ENCODE data around the gene BSN. TPM values are rescaled to one million over a fixed set of nuclear protein-coding genes. Genes with fewer than 3 reads are reported as not detected.
A peak's percentile ranks its signal among the peaks of the same experiment; 100 is the strongest.

Gene BSN
- total RNA-seq, 2 donors from 2014 or later, result 1.3 to 6.6 TPM

DNA sequence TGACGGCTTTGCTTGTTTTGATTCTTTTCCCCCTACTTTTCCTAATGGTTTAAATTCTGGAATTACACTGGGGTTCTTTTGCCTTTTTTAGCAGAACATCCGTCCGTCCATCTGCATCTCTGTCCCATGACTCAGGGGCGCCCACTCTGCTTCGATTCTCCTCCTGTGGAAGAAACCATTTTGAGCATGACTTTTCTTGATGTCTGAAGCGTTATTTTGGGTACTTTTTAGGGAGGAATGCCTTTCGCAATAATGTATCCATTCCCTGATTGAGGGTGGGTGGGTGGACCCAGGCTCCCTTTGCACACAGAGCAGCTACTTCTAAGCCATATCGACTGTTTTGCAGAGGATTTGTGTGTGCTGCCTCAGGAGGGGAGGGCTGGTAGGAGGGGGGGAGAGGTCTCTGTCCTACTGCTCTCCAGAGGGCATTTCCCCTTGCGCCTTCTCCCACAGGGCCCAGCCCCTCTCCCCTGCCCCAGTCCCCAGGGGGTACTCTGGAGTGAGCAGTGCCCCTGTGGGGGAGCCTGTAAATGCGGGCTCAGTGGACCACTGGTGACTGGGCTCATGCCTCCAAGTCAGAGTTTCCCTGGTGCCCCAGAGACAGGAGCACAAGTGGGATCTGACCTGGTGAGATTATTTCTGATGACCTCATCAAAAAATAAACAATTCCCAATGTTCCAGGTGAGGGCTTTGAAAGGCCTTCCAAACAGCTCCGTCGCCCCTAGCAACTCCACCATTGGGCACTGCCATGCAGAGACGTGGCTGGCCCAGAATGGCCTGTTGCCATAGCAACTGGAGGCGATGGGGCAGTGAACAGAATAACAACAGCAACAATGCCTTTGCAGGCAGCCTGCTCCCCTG is 19.5 kb upstream of the BSN start:
- H3K27me3 ChIP-seq, result no peaks in the 10 kb centered on the region
- peak in 1 of 3 donors; percentile 27 for TF ChIP-seq POLR2A (IDR thresholded peaks at IDR 0.05)
- TF ChIP-seq, protein P1, sequence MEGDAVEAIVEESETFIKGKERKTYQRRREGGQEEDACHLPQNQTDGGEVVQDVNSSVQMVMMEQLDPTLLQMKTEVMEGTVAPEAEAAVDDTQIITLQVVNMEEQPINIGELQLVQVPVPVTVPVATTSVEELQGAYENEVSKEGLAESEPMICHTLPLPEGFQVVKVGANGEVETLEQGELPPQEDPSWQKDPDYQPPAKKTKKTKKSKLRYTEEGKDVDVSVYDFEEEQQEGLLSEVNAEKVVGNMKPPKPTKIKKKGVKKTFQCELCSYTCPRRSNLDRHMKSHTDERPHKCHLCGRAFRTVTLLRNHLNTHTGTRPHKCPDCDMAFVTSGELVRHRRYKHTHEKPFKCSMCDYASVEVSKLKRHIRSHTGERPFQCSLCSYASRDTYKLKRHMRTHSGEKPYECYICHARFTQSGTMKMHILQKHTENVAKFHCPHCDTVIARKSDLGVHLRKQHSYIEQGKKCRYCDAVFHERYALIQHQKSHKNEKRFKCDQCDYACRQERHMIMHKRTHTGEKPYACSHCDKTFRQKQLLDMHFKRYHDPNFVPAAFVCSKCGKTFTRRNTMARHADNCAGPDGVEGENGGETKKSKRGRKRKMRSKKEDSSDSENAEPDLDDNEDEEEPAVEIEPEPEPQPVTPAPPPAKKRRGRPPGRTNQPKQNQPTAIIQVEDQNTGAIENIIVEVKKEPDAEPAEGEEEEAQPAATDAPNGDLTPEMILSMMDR (IDR thresholded peaks at IDR 0.05), result no peak
- no peak overlapping the region for H3K4me3 ChIP-seq
- DNase-seq, result peak; percentile 87 to 91 (median 89)
- no peaks in the 10 kb centered on the region for H3K9me3 ChIP-seq
- 59 to 70% methylated on average over 12 to 14 of the region's 14 CpGs for WGBS, 2 donors
- H3K4me1 ChIP-seq, result peaks cover 45% of the 10 kb centered on the region
- peak; percentile 69 for ATAC-seq
- H3K36me3 ChIP-seq (replicated peaks in 1 of 2; ENCODE audit: insufficient read depth in 1 of 2, low read depth in 2 of 2), result peaks cover 14% of the 10 kb centered on the region in 2 donors
- H3K27ac ChIP-seq, result peak overlapping the region in 3 of 4 donors; percentile 72 to 86 (median 74)
- intact Hi-C loops (cut with DNase I), result loop anchor here (5.0 kb wide), 1 partner anchor 142 kb away; no protein-coding TSS in a partner anchor

DNA sequence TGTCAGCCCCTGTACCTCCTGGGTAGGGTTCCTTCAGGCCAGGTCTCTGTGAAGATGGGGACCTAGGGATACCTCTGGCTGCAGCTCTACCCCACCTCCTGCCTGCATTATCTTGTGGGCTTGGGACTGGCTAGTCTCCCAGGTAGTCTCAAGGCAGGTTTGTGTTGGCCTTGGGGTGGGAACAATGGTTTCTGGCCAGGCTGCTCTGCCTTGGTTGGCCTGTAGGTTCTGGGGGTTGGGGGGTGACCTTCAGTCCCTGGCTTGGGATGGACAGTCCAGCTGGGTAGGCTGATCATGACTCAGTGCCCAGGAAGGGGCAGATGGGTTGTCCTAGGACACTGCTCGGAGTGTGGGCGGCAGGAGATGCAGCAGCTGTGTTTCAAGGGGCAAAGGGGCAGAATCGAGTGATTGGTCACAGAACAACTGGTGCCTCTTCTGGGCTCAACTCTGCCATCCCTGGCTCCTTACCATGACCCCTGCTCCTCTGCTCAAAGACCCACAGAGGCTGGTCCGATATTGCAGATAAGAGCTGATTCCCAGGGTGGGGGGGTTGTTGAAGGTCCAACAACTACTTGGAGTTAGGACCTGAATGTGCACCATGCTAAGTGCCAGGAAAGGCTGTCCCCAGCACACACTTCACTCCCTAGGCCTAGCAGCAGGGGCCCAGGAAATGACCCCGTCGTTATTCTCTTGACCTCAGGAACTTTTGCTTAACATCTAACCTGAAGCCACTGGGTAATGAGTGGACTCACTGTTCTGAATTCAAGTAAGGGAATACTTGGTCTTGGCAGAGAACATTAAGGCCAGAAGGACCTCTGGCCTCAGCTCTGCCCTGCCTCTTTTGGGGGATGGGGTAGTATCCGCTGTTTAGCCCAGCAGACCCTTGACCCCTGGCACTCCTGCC is 18.1 kb upstream of the BSN start:
- peak overlapping the region in 3 of 4 donors; percentile 41 to 86 (median 74) for H3K27ac ChIP-seq
- 65 to 79% methylated on average over 3 to 7 of the region's 7 CpGs for WGBS, 2 donors
- intact Hi-C loops (cut with DNase I), result loop anchor here (5.0 kb wide), 1 partner anchor 141 kb away; no protein-coding TSS in a partner anchor
- no peak for ATAC-seq
- no peaks in the 10 kb centered on the region for H3K9me3 ChIP-seq
- no peak for DNase-seq
- no peaks in the 10 kb centered on the region for H3K27me3 ChIP-seq
- TF ChIP-seq POLR2A (IDR thresholded peaks at IDR 0.05), result no peak
- TF ChIP-seq, protein P1 (IDR thresholded peaks at IDR 0.05), result no peak
- peaks cover 11 to 14% of the 10 kb centered on the region in 2 donors for H3K36me3 ChIP-seq (replicated peaks in 1 of 2; ENCODE audit: insufficient read depth in 1 of 2, low read depth in 2 of 2)
- H3K4me1 ChIP-seq, result peaks cover 46% of the 10 kb centered on the region
- H3K4me3 ChIP-seq, result no peak overlapping the region

DNA sequence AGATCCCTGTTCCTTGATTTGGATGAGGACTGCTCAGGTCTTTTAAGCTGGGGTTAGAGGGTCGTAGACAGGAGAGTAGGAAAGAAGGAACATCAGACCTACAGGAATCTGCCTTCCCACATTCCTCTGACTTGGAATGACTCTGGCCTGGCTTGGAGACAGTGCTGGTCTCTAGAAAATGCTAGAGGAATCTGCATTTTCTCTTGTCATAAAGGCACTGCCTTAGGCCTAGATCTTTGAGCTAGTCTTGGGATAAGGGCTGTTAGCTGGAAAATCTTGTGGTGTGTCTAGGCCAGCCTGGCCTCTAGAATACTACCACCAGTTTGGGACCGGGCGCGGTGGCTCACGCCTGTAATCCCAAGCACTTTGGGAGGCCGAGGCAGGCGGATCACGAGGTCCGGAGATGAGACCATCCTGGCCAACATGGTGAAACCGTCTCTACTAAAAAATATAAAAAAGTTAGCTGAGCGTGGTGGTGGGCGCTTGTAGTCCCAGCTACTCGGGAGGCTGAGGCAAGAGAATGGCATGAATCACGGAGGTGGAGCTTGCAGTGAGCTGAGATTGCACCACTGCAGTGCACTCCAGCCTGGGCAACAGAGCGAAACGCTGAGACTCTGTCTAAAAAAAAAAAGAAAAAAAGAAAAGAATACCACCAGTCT is 17.3 kb upstream of the BSN start:
- Histone ChIP-seq H3K27ac (peak overlapping the region in 2 of 4 donors; percentile 74 to 86), H3K27me3 (no peaks in the 10 kb centered on the region), H3K4me1 (peaks cover 46% of the 10 kb centered on the region), H3K36me3 (replicated peaks in 1 of 2; ENCODE audit: insufficient read depth in 1 of 2, low read depth in 2 of 2) (peaks cover 8 to 11% of the 10 kb centered on the region in 2 donors), H3K4me3 (no peak overlapping the region), H3K9me3 (no peaks in the 10 kb centered on the region)
- intact Hi-C loops (cut with DNase I), result loop anchor here (5.0 kb wide), 1 partner anchor 140 kb away; no protein-coding TSS in a partner anchor
- no peak for ATAC-seq
- 85 to 89% methylated on average over 16 of the region's 16 CpGs for WGBS, 2 donors
- DNase-seq, result no peak
- TF ChIP-seq, protein P1 (IDR thresholded peaks at IDR 0.05), result no peak
- TF ChIP-seq POLR2A (IDR thresholded peaks at IDR 0.05), result no peak

DNA sequence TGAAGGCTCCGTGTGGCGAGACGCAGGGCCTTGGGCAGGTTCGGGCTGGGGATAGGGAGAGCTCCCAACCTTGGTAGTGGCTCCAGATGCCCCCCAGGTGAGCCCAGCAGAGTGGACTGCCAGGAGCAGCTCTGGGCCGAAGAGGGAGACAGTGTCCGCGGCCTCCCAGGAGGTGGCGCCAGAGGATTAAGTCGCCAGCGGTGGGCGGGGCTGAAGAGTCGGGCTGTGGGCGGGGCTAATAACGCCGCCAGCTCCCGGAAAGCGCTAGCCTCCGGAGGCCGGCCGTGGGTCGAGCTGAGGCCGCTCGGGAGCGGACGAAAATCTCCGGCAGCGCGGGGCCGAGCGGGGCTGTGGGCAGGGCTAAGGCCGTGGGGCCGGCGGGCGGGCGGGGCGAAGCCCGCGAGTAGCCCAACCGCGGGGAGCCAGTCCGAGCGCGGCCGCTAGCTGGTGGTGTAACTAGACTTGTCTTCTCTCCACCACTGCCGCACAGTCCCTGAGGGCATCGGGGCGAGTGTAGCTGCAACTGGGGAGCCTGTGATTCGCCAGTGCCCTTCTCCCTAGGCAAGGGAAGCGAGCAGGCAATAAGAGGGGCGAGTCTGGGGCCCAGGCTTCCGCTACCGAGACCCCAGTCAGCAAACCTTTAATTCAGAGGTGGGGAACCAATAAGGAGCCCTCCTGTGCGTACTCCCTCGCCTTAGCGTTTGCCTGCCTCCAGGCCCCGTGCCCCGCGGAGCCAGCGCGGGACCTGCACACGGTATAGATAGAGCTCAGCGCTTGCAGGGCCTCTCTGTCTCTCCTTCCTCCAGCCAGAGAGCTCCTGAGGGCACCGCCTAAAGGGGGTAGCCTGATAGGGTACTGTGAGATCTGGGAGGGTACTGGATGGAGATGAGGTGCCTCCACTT is 14.4 kb upstream of the BSN start:
- H3K36me3 ChIP-seq (replicated peaks in 1 of 2; ENCODE audit: insufficient read depth in 1 of 2, low read depth in 2 of 2), result no peaks in the 10 kb centered on the region
- peaks cover 33% of the 10 kb centered on the region for H3K4me1 ChIP-seq
- TF ChIP-seq, protein P1 (IDR thresholded peaks at IDR 0.05), result peak; percentile 80 to 97 (median 96)
- peak; percentile 34 to 80 (median 79) for TF ChIP-seq POLR2A (IDR thresholded peaks at IDR 0.05)
- no peak overlapping the region for H3K4me3 ChIP-seq
- intact Hi-C loops (cut with DNase I), result loop anchor here (5.0 kb wide), 1 partner anchor 137 kb away; no protein-coding TSS in a partner anchor
- ATAC-seq (peak; percentile 92), DNase-seq (peak; percentile 96 to 97 (median 96))
- no peaks in the 10 kb centered on the region for H3K9me3 ChIP-seq
- peak overlapping the region; percentile 73 to 86 (median 81) for H3K27ac ChIP-seq
- 0 to 7% methylated on average over 7 to 47 of the region's 63 CpGs for WGBS, 2 donors
- no peaks in the 10 kb centered on the region for H3K27me3 ChIP-seq

Data from body of pancreas (tissue), 4 donors.